Loucy (cell line): ENCODE data around the gene STIMATE.

Experiments used
- H2AFZ ChIP-seq: fragments of 200-600 bp; sonication (generic); 2 replicates; pipeline ENCODE4 v1.6.0; 2016; ENCODE audit warnings: antibody characterized with exemption, mild to moderate bottlenecking, low read length, moderate library complexity
- H3F3A ChIP-seq: fragments of 200-600 bp; 2 replicates; pipeline ENCODE4 v1.6.0; 2016; ENCODE audit warnings: antibody characterized with exemption, low read depth, mild to moderate bottlenecking
- H3K27me3 ChIP-seq: fragments of 200-600 bp; sonication (generic); 2 replicates; pipeline ENCODE4 v1.6.1; 2014; ENCODE audit warnings: low read length, mild to moderate bottlenecking; ENCODE audit not compliant: insufficient read depth, poor library complexity, severe bottlenecking
- H3K36me3 ChIP-seq: fragments of 200-600 bp; sonication (generic); 2 replicates; pipeline ENCODE4 v1.6.1; 2016; ENCODE audit warnings: low read length; ENCODE audit not compliant: insufficient read depth
- H3K4me1 ChIP-seq: fragments of 200-600 bp; sonication (generic); 2 replicates; pipeline ENCODE4 v1.5.1; 2014; ENCODE audit warnings: low read length, mild to moderate bottlenecking; ENCODE audit not compliant: insufficient read depth, poor library complexity, severe bottlenecking
- H3K4me2 ChIP-seq: fragments of 200-600 bp; sonication (generic); 2 replicates; pipeline ENCODE4 v1.6.0; 2014; ENCODE audit warnings: antibody characterized with exemption, low read length, low read depth, mild to moderate bottlenecking; ENCODE audit not compliant: poor library complexity, severe bottlenecking
- H3K4me3 ChIP-seq: fragments of 200-600 bp; sonication (generic); 2 replicates; pipeline ENCODE4 v1.5.1; 2014; ENCODE audit warnings: low read length, mild to moderate bottlenecking, mixed read lengths; ENCODE audit not compliant: poor library complexity, severe bottlenecking
- H3K79me2 ChIP-seq: fragments of 200-600 bp; sonication (generic); 2 replicates; pipeline ENCODE4 v1.6.1; 2014; ENCODE audit warnings: low read length; ENCODE audit not compliant: insufficient read depth
- H3K9ac ChIP-seq: fragments of 200-600 bp; sonication (generic); 2 replicates; pipeline ENCODE4 v1.6.0; 2014; ENCODE audit warnings: mild to moderate bottlenecking, low read depth, low read length, moderate library complexity; ENCODE audit not compliant: poor library complexity, severe bottlenecking
- H3K9me2 ChIP-seq: fragments of 200-600 bp; sonication (generic); replicated peaks from 2 replicates; pipeline ENCODE4 v1.6.1; 2016; ENCODE audit warnings: low read depth, low read length, mixed read lengths
- H3K9me3 ChIP-seq: fragments of 200-600 bp; sonication (generic); 2 replicates; pipeline ENCODE4 v1.6.1; 2014; ENCODE audit warnings: mild to moderate bottlenecking, antibody characterized with exemption, low read length, low read depth; ENCODE audit not compliant: insufficient read depth
- H4K20me1 ChIP-seq: fragments of 200-600 bp; sonication (generic); 2 replicates; pipeline ENCODE4 v1.6.0; 2014; ENCODE audit warnings: antibody characterized with exemption, low read length, mild to moderate bottlenecking; ENCODE audit not compliant: insufficient read depth, poor library complexity, severe bottlenecking
- CTCF ChIP-seq: fragments of 200-600 bp; sonication (generic); conservative IDR thresholded peaks from 2 replicates; pipeline ENCODE4 v1.5.1; 2014; ENCODE audit warnings: mild to moderate bottlenecking, antibody characterized with exemption, low read length
- EZH2phosphoT487 ChIP-seq: fragments of 200-600 bp; IDR thresholded peaks from 2 replicates; pipeline ENCODE4 v1.6.1; 2018; ENCODE audit warnings: antibody characterized with exemption, mild to moderate bottlenecking, moderate library complexity, borderline replicate concordance

Gene STIMATE

DNA sequence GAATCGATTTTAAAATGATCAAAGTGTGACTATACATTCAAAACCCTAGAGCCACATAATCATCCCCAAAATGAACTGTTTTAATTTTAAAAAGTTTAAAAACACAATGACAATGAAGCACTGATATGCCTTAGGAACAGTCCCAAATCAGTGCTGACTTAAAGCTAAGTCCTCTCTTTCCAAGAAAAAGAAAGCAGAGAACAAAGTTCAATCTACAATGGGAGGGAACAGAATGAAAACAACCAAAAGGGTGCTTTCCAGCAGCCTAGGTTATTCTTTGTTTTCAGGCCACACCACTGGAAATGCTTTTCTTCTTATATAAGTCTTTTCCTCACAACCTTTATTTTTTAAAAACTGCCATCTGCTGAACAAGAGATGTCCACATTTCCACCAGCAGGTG lies 7.2 kb upstream of the STIMATE start:
- no peak overlapping the region for H3K4me2 ChIP-seq
- no peak overlapping the region for H2AFZ ChIP-seq
- no peak overlapping the region for H3K9ac ChIP-seq
- no peaks in the 10 kb centered on the region for H3K9me2 ChIP-seq
- no peaks in the 10 kb centered on the region for H3K4me1 ChIP-seq
- H3K79me2 ChIP-seq, result no peaks in the 10 kb centered on the region
- H3K36me3 ChIP-seq, result peaks cover 27% of the 10 kb centered on the region; the same call in 1 of the 2 replicates
- no peak overlapping the region for H3K4me3 ChIP-seq
- no peaks in the 10 kb centered on the region for H3K9me3 ChIP-seq
- H3K27me3 ChIP-seq, result no peaks in the 10 kb centered on the region
- no peaks in the 10 kb centered on the region for H3F3A ChIP-seq
- H4K20me1 ChIP-seq, result no peaks in the 10 kb centered on the region
- no peak for TF ChIP-seq CTCF
- no peak for TF ChIP-seq EZH2phosphoT487

GRCh38 chr3:52904000-52904399 lies 6.7 kb upstream of the STIMATE start:
- H3K4me1 ChIP-seq, result no peaks in the 10 kb centered on the region
- H3K4me2 ChIP-seq, result no peak overlapping the region
- H3K4me3 ChIP-seq, result no peak overlapping the region
- no peak for TF ChIP-seq EZH2phosphoT487
- H4K20me1 ChIP-seq, result no peaks in the 10 kb centered on the region
- no peak overlapping the region for H2AFZ ChIP-seq
- H3K9ac ChIP-seq, result no peak overlapping the region
- no peaks in the 10 kb centered on the region for H3F3A ChIP-seq
- H3K27me3 ChIP-seq, result no peaks in the 10 kb centered on the region
- no peaks in the 10 kb centered on the region for H3K9me2 ChIP-seq
- peaks cover 27% of the 10 kb centered on the region; the same call in 1 of the 2 replicates for H3K36me3 ChIP-seq
- no peaks in the 10 kb centered on the region for H3K79me2 ChIP-seq
- no peaks in the 10 kb centered on the region for H3K9me3 ChIP-seq

DNA sequence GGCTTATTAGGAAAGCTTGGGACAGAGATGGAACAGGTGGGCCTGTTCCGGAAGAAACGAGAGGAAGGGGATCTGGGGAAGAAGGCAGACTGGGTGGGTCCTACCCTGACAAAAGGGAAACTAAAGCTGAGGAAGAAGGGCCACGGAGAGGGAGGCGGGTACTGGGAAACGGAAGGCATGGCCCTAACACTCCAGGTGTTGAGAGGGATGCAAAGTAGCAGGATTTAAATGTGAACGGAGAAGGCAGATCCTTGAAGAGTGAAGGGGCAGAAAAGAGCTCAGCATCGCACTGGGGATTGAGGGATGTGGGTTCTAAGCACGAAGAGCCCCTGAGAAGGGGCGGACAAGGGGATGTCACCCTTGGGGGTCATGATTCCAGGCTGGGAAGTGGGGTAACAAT lies 735 bp downstream of the STIMATE start:
- Histone ChIP-seq H3F3A (no peaks in the 10 kb centered on the region), H3K36me3 (no peaks in the 10 kb centered on the region), H3K4me3 (peak overlapping the region; percentile 83), H2AFZ (peak overlapping the region; percentile 50; the same call in 1 of the 2 replicates), H3K27me3 (no peaks in the 10 kb centered on the region), H3K4me1 (peaks cover 50% of the 10 kb centered on the region), H3K79me2 (peaks cover 40% of the 10 kb centered on the region), H4K20me1 (peaks cover 18% of the 10 kb centered on the region), H3K9me3 (no peaks in the 10 kb centered on the region), H3K4me2 (peak overlapping the region; percentile 94), H3K9ac (peak overlapping the region; percentile 73), H3K9me2 (no peaks in the 10 kb centered on the region)
- TF ChIP-seq EZH2phosphoT487 (no peak), CTCF (no peak)

DNA sequence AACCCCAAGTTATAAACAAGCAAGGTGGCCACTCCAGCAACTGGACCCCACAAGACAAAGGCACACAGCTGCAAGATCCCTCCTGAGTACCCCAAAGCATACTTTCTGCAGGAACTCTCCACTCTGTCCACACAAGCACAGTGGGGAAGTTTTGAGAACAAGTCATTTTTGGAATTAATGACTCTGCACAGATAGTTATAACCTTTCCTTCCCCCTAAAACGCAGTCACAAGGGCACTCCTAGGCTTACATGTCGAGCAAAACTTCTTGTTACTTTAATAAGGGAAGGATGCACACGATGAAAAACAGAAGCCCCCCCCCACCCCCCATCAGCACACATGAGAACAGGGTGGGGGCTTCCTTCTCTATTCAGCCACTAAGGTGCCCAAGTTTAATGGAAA lies 1.2 kb downstream of the STIMATE start:
- H2AFZ ChIP-seq, result no peak overlapping the region
- no peaks in the 10 kb centered on the region for H3K27me3 ChIP-seq
- peaks cover 44% of the 10 kb centered on the region for H3K79me2 ChIP-seq
- H3K4me1 ChIP-seq, result peaks cover 55% of the 10 kb centered on the region
- peak overlapping the region; percentile 94 for H3K4me2 ChIP-seq
- H3K9me3 ChIP-seq, result no peaks in the 10 kb centered on the region
- H4K20me1 ChIP-seq, result peaks cover 18% of the 10 kb centered on the region
- H3K9me2 ChIP-seq, result no peaks in the 10 kb centered on the region
- no peaks in the 10 kb centered on the region for H3F3A ChIP-seq
- H3K4me3 ChIP-seq, result peak overlapping the region; percentile 83
- H3K9ac ChIP-seq, result peak overlapping the region; percentile 73
- no peaks in the 10 kb centered on the region for H3K36me3 ChIP-seq
- TF ChIP-seq CTCF, result no peak
- no peak for TF ChIP-seq EZH2phosphoT487
